ENCODE measurements around the gene ITPR3.

Gene ITPR3

DNA sequence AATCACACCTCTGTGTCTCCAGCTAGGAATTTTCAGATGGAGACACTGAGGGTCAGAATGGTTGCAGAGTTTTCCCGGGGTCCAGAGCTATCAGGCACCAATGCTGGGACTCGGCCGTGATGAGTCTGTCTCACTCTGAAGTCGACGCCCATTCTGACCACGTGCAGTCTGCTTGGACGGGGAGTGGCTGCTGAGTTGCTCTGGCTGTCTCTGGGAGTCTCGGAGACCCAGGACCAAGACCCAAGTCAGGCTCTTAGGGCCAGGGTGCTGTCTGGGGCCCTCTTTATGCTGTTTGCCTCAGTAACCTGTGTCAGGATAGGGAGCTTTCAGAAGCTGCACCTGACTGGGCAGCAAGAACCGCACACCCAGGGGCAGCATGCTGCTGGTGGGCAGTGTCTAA, 121.0 kb downstream of the ITPR3 start:
- DNase-seq (ENCODE audit: low read depth, low spot score), result no peak
- no peaks in the 10 kb centered on the region for H3K27me3 ChIP-seq (ENCODE audit: insufficient read depth, insufficient read length)
- peaks cover 2% of the 10 kb centered on the region for H3K36me3 ChIP-seq (ENCODE audit: insufficient read depth, insufficient read length, low read length)
- peaks cover 20% of the 10 kb centered on the region for H3K4me1 ChIP-seq (ENCODE audit: insufficient read depth, insufficient read length)
- TF ChIP-seq YY1 (IDR thresholded peaks at IDR 0.05; ENCODE audit: insufficient read depth, insufficient read length) (no peak), SUZ12 (IDR thresholded peaks at IDR 0.05; ENCODE audit: extremely low read depth, insufficient read depth, insufficient read length) (no peak), ZNF274 (IDR thresholded peaks at IDR 0.05; ENCODE audit: low read depth, low read length) (no peak)
- no peaks in the 10 kb centered on the region for H3K9me3 ChIP-seq (ENCODE audit: insufficient read depth, low read length)
- no peak overlapping the region for H3K9ac ChIP-seq (ENCODE audit: insufficient read length, low read depth)
- H3K4me3 ChIP-seq (ENCODE audit: insufficient read length, low read depth), result no peak overlapping the region

DNA sequence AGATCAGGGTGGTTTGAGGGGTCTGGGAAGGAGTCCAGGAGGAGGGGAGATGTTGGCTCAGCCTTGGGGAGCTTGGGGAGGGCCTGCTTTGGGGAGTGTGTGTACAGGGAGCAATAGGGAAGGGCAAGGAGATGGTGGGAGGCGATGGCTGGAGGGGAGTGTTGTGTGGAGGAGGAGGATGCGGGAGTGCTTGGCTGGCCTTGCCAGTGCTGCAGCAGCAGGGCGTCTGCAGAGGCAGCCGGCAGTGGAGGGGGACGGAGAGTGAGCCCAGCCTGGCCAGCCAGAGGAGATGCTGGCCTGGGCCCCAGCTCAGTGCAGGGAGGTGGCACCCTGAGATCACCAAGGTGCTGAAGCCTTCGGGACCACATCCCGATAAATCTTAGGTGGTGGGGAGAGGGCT, 121.7 kb downstream of the ITPR3 start:
- H3K9ac ChIP-seq (ENCODE audit: insufficient read length, low read depth), result no peak overlapping the region

GRCh38 chr6:33744001-33744848, 123.1 kb downstream of the ITPR3 start:
- no peak for TF ChIP-seq YY1 (IDR thresholded peaks at IDR 0.05; ENCODE audit: insufficient read depth, insufficient read length)
- TF ChIP-seq SUZ12 (IDR thresholded peaks at IDR 0.05; ENCODE audit: extremely low read depth, insufficient read depth, insufficient read length), result no peak
- TF ChIP-seq ZNF274 (IDR thresholded peaks at IDR 0.05; ENCODE audit: low read depth, low read length), result no peak
- Histone ChIP-seq H3K36me3 (ENCODE audit: insufficient read depth, insufficient read length, low read length) (no peaks in the 10 kb centered on the region), H3K9ac (ENCODE audit: insufficient read length, low read depth) (peak overlapping the region; percentile 21), H3K4me3 (ENCODE audit: insufficient read length, low read depth) (no peak overlapping the region), H3K27me3 (ENCODE audit: insufficient read depth, insufficient read length) (no peaks in the 10 kb centered on the region), H3K9me3 (ENCODE audit: insufficient read depth, low read length) (no peaks in the 10 kb centered on the region), H3K4me1 (ENCODE audit: insufficient read depth, insufficient read length) (peaks cover 24% of the 10 kb centered on the region)
- DNase-seq (ENCODE audit: low read depth, low spot score), result peak; percentile 72

More for the DNA sequence above, 121.7 kb downstream of the ITPR3 start:
- Histone ChIP-seq H3K4me3 (ENCODE audit: insufficient read length, low read depth) (no peak overlapping the region), H3K36me3 (ENCODE audit: insufficient read depth, insufficient read length, low read length) (peaks cover 2% of the 10 kb centered on the region), H3K9me3 (ENCODE audit: insufficient read depth, low read length) (no peaks in the 10 kb centered on the region), H3K4me1 (ENCODE audit: insufficient read depth, insufficient read length) (peaks cover 20% of the 10 kb centered on the region), H3K27me3 (ENCODE audit: insufficient read depth, insufficient read length) (no peaks in the 10 kb centered on the region)
- DNase-seq (ENCODE audit: low read depth, low spot score), result no peak
- TF ChIP-seq YY1 (IDR thresholded peaks at IDR 0.05; ENCODE audit: insufficient read depth, insufficient read length) (no peak), SUZ12 (IDR thresholded peaks at IDR 0.05; ENCODE audit: extremely low read depth, insufficient read depth, insufficient read length) (no peak), ZNF274 (IDR thresholded peaks at IDR 0.05; ENCODE audit: low read depth, low read length) (no peak)

DNA sequence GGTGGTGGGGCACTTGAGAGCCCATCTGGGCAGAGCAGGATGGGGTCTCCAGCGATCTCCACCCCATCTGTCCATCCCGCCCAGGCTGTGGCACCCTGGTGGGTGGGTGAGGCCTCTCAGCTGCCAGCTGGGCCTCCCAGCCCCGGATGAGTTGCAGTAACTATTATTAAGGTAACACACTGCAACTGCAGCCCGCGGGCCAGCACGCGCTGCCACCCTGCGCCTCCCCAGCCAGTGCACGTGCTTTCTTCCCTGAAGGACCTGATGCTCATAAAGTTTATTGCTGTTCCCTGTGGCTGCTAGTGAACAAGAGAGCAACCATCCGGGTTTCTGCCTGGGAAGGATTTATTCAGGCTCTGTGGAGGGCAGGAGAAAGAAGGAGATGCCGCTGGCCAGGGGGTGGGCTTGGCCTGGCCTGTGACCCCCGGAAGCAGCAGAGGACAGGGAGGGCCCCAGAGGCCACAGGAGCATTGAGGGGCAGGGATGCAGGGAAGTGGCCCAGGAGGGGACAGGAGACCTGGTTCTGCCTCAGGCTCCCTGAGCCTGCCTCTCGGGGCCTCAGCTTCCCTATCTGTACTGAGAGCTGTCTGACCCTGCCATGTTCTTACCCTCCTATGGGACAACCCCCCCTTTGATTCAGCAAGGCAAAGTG, 123.9 kb downstream of the ITPR3 start:
- no peaks in the 10 kb centered on the region for H3K9me3 ChIP-seq (ENCODE audit: insufficient read depth, low read length)
- H3K4me3 ChIP-seq (ENCODE audit: insufficient read length, low read depth), result no peak overlapping the region
- no peaks in the 10 kb centered on the region for H3K27me3 ChIP-seq (ENCODE audit: insufficient read depth, insufficient read length)
- peak overlapping the region; percentile 64 for H3K9ac ChIP-seq (ENCODE audit: insufficient read length, low read depth)
- H3K4me1 ChIP-seq (ENCODE audit: insufficient read depth, insufficient read length), result peaks cover 26% of the 10 kb centered on the region
- H3K36me3 ChIP-seq (ENCODE audit: insufficient read depth, insufficient read length, low read length), result no peaks in the 10 kb centered on the region
- DNase-seq (ENCODE audit: low read depth, low spot score), result no peak
- TF ChIP-seq SUZ12 (IDR thresholded peaks at IDR 0.05; ENCODE audit: extremely low read depth, insufficient read depth, insufficient read length) (no peak), ZNF274 (IDR thresholded peaks at IDR 0.05; ENCODE audit: low read depth, low read length) (no peak), YY1 (IDR thresholded peaks at IDR 0.05; ENCODE audit: insufficient read depth, insufficient read length) (no peak)

DNA sequence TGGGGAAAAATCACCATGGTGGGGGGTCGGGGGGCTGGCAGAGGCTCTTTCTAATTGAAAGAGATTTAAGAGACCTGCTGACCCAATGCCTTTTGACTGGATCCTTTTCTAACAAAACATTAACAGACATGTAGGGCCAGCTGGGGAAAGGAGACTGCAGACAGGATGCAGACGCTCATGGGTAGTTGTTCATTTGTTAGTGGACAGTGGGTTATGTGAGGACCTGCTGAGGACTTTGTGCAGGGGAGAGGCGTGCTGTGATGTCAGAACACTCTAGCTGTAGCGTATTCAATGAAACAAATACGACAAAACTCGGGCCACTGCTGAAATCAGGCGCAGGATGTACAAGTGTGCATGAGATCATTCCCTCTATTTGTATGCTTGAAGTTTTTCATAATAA, 124.4 kb downstream of the ITPR3 start:
- no peaks in the 10 kb centered on the region for H3K27me3 ChIP-seq (ENCODE audit: insufficient read depth, insufficient read length)
- DNase-seq (ENCODE audit: low read depth, low spot score), result no peak
- no peaks in the 10 kb centered on the region for H3K9me3 ChIP-seq (ENCODE audit: insufficient read depth, low read length)
- H3K4me3 ChIP-seq (ENCODE audit: insufficient read length, low read depth), result no peak overlapping the region
- no peaks in the 10 kb centered on the region for H3K36me3 ChIP-seq (ENCODE audit: insufficient read depth, insufficient read length, low read length)
- no peak for TF ChIP-seq ZNF274 (IDR thresholded peaks at IDR 0.05; ENCODE audit: low read depth, low read length)
- no peak for TF ChIP-seq SUZ12 (IDR thresholded peaks at IDR 0.05; ENCODE audit: extremely low read depth, insufficient read depth, insufficient read length)
- TF ChIP-seq YY1 (IDR thresholded peaks at IDR 0.05; ENCODE audit: insufficient read depth, insufficient read length), result no peak
- peak overlapping the region; percentile 21 for H3K9ac ChIP-seq (ENCODE audit: insufficient read length, low read depth)
- peaks cover 26% of the 10 kb centered on the region for H3K4me1 ChIP-seq (ENCODE audit: insufficient read depth, insufficient read length)

Measured in NT2/D1 (cell line).